ENCODE measurements around the gene CBLB.

DNA sequence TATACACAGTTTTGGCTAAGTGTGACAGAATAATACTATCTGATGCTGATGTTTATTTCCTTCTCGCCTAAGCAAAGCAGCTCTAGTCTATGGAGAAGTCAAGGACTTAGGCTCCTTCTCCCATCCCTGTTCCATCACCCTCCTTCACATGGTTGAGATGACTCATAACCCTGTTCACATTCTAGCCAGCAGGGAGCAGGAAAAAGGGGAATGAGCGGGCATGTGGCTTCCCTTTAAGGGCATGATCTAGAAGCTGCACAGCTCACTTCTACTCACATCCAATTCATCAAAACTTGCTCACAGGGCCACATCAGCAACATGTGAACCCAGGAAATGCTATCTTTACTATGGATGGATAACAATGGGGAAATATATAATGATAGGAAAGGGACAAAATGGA lies 40.9 kb downstream of the CBLB start:
- TF ChIP-seq HMG20A (CRISPR knock-in tag; conservative IDR thresholded peaks at IDR 0.05) (no peak), ZNF184 (CRISPR knock-in tag; IDR thresholded peaks at IDR 0.05) (no peak), TBL1XR1 (IDR thresholded peaks at IDR 0.05; ENCODE audit: low read length in 2 of 2) (no peak), XRCC3 (IDR thresholded peaks at IDR 0.05) (no peak), CBX5 (IDR thresholded peaks at IDR 0.05; ENCODE audit: borderline replicate concordance, low read depth) (no peak), SFPQ (IDR thresholded peaks at IDR 0.05; ENCODE audit: low read depth, low read length) (no peak), CXXC5 (CRISPR knock-in tag; IDR thresholded peaks at IDR 0.05) (no peak), NFIC (IDR thresholded peaks at IDR 0.05) (no peak), POLR2AphosphoS5 (IDR thresholded peaks at IDR 0.05; ENCODE audit: control insufficient read depth, insufficient read depth, low read depth, low read length) (no peak), POLR2A (conservative IDR thresholded peaks at IDR 0.05) (no peak)

Measured in K562 (cell line).